ENCODE results near the gene STRN3. TPM values are rescaled to one million over a fixed set of nuclear protein-coding genes. Genes with fewer than 3 reads are reported as not detected.

The STRN3 gene
- total RNA-seq, 2 experiments from 2014 or later: 14.7 to 15.3 TPM

DNA sequence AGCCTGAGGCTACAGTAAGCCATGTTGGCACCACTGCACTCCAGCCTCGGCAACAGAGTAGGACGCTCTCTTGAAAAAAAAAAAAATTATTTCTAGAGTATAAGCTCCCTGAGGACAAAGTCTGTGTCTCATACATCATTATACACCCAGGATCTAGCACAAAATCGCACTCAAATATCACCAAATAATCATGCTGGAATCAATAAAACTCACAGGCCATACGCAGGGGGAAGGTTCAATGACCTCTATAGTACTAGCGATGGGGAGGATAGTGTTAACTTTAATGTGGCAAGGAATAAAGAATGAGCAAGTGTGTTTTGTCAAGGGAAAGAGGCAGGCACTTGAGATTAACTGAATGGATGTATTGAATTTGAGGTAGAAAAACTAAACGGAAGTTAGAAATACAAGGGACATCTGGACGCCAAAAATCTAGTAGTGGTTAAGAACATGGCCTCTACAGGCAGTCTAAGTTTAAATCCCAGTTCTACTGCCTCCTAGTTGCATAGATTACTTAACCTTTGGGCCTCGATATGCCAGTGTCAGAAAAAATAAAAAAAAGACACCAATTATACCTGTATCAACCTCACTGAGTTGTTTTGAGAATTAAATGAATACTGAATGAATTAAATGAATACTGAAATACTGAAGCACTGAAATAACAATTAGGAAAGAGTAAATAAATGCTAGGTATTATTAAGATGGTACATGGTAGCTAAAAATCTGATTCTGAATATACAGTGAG is 5.2 kb downstream of the STRN3 start:
- no peak overlapping the region for H3K4me3 Mint-ChIP-seq
- no peak overlapping the region for H3K27ac Mint-ChIP-seq
- ChIA-PET POLR2A (no interaction called here), CTCF (no interaction called here)
- H3K36me3 Mint-ChIP-seq (ENCODE audit: low read depth): peaks cover 22% of the 10 kb centered on the region
- TF ChIP-seq, protein P1, sequence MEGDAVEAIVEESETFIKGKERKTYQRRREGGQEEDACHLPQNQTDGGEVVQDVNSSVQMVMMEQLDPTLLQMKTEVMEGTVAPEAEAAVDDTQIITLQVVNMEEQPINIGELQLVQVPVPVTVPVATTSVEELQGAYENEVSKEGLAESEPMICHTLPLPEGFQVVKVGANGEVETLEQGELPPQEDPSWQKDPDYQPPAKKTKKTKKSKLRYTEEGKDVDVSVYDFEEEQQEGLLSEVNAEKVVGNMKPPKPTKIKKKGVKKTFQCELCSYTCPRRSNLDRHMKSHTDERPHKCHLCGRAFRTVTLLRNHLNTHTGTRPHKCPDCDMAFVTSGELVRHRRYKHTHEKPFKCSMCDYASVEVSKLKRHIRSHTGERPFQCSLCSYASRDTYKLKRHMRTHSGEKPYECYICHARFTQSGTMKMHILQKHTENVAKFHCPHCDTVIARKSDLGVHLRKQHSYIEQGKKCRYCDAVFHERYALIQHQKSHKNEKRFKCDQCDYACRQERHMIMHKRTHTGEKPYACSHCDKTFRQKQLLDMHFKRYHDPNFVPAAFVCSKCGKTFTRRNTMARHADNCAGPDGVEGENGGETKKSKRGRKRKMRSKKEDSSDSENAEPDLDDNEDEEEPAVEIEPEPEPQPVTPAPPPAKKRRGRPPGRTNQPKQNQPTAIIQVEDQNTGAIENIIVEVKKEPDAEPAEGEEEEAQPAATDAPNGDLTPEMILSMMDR (IDR thresholded peaks at IDR 0.05): no peak
- H3K27me3 Mint-ChIP-seq: no peaks in the 10 kb centered on the region
- DNase-seq: no peak
- intact Hi-C loops (cut with micrococcal nuclease): no loop called here
- no peak for ATAC-seq
- H3K9me3 Mint-ChIP-seq: peaks cover 2% of the 10 kb centered on the region
- H3K4me1 Mint-ChIP-seq (ENCODE audit: low read depth): peaks cover 33% of the 10 kb centered on the region

DNA sequence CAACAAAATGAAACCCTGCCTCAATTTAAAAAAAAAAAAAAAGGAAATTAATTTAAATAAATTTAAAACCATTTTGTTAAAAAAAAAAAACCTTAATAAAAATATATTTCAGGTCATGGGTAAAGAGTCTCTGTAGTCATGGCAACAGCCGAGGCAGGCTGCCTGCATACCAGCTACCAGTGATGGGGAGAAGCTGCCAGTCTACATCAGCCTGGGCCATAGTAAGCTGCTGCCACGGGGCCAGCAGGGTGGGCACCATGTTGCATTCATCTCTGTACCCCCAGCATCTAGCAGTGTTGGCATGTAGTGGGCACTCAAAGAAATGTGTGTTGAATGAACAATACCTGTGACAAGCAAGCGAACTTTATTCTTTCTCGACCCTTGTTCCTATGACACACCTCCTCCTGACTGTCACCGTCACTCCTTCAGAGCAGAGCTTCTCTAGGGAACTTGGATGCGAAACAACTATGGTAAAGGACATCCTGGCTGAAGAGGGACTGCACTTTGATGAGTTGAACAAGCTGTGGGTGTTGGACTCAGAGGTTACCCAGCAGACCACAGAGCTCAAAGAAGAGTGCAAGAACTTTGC is 8.0 kb downstream of the STRN3 start:
- intact Hi-C loops (cut with micrococcal nuclease): no loop called here
- Mint-ChIP-seq H3K4me3 (no peak overlapping the region), H3K9me3 (peaks cover 2% of the 10 kb centered on the region), H3K4me1 (ENCODE audit: low read depth) (peaks cover 26% of the 10 kb centered on the region), H3K27me3 (no peaks in the 10 kb centered on the region), H3K27ac (no peak overlapping the region), H3K36me3 (ENCODE audit: low read depth) (peaks cover 21% of the 10 kb centered on the region)
- POLR2A ChIA-PET: interaction anchor here (0.7 kb wide), 1 partner anchor 75 kb away, joined by 3 read pairs; no protein-coding TSS in a partner anchor
- DNase-seq (no peak), ATAC-seq (no peak)
- TF ChIP-seq, protein P1 (IDR thresholded peaks at IDR 0.05): no peak
- CTCF ChIA-PET: no interaction called here

DNA sequence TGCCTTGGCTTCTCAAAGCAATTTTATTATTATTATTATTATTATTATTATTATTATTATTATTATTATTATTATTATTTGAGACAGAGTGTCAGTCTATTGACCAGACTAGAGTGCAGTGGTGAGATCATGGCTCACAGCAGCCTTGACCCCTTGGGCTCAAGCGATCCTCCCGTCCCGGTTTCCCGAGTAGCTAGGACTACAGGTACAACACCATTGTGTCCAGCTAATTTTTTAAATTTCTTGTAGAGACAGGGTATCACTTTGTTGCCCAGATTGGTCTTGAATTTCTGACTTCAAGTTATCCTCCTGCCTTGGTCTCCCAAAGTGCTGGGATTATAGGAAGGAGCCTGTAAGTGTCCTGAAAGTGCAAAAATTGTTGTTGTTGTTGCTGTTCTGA is 12.3 kb downstream of the STRN3 start:
- POLR2A ChIA-PET: interaction anchor here (1.0 to 1.2 kb wide), 2 partner anchors 9 to 12 kb away, joined by 3 read pairs; partner anchors contain the start of gene STRN3
- intact Hi-C loops (cut with micrococcal nuclease): no loop called here
- CTCF ChIA-PET: interaction anchor here (1.0 kb wide), 1 partner anchor 34 kb away, joined by 3 read pairs; no protein-coding TSS in a partner anchor

DNA sequence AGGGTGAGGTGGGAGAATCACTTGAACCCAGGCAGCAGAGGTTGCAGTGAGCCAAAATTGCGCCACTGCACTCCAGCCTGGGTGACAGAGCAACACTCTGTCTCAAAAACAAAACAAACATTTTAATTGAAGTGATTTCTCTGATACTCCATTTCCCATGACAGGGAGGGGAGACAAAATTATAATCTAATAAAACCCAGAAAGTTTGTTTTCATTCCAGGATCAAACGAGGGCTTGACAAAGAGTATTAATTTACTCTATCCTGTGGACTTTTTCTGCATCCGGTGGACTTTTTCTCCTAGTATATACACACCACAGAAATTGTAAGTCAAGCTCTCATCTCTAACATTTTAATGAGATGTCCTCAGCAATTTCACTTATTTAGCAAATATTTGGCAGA is 15.2 kb downstream of the STRN3 start:
- ATAC-seq (no peak), DNase-seq (no peak)
- Mint-ChIP-seq H3K36me3 (ENCODE audit: low read depth) (peaks cover 12% of the 10 kb centered on the region), H3K27me3 (no peaks in the 10 kb centered on the region), H3K9me3 (no peaks in the 10 kb centered on the region), H3K27ac (no peak overlapping the region), H3K4me3 (no peak overlapping the region), H3K4me1 (ENCODE audit: low read depth) (peaks cover 4% of the 10 kb centered on the region)
- ChIA-PET CTCF (no interaction called here), POLR2A (interaction anchor here (1.7 kb wide), 1 partner anchor 12 kb away, joined by 4 read pairs; no protein-coding TSS in a partner anchor)
- intact Hi-C loops (cut with micrococcal nuclease): no loop called here
- TF ChIP-seq, protein P1 (IDR thresholded peaks at IDR 0.05): no peak

More for the DNA sequence above, 12.3 kb downstream of the STRN3 start:
- H3K9me3 Mint-ChIP-seq: no peaks in the 10 kb centered on the region
- no peaks in the 10 kb centered on the region for H3K27me3 Mint-ChIP-seq
- H3K27ac Mint-ChIP-seq: no peak overlapping the region
- H3K4me1 Mint-ChIP-seq (ENCODE audit: low read depth): peaks cover 10% of the 10 kb centered on the region
- no peak for DNase-seq
- H3K4me3 Mint-ChIP-seq: no peak overlapping the region
- ATAC-seq: no peak
- TF ChIP-seq, protein P1 (IDR thresholded peaks at IDR 0.05): no peak
- peaks cover 12% of the 10 kb centered on the region for H3K36me3 Mint-ChIP-seq (ENCODE audit: low read depth)
